ENCODE data around the gene ZFP64.
"Not testable (repeated sequence)": the region's sequence is repeated elsewhere in the genome, so short reads cannot be mapped to it uniquely, and the experiment has no call there.

The ZFP64 gene

GRCh38 chr20:52201395-52201794, 9.8 kb upstream of the ZFP64 start:
- peak; percentile 92 for DNase-seq

GRCh38 chr20:52200870-52201269, 9.3 kb upstream of the ZFP64 start:
- DNase-seq = peak; percentile 17

- DNase-seq = no peak
These were observed 5.3 kb upstream of the ZFP64 start for GRCh38 chr20:52196845-52197244.

GRCh38 chr20:52193886-52194545, 2.4 kb upstream of the ZFP64 start:
- peak; percentile 23 for DNase-seq

GRCh38 chr20:52193133-52193532, 1.6 kb upstream of the ZFP64 start:
- peak; percentile 59 for DNase-seq

- DNase-seq = not testable (repeated sequence)
These were observed 1.1 kb upstream of the ZFP64 start for GRCh38 chr20:52192719-52193007.

GRCh38 chr20:52191916-52192718, 538 bp upstream of the ZFP64 start:
- peak; percentile 26 for DNase-seq

GRCh38 chr20:52190437-52191131, 995 bp downstream of the ZFP64 start:
- peak; percentile 5 for DNase-seq

- no peak for DNase-seq
These were observed 9.8 kb downstream of the ZFP64 start for GRCh38 chr20:52181766-52182165.

- DNase-seq = no peak
These were observed 11.3 kb downstream of the ZFP64 start for GRCh38 chr20:52180180-52180840.

- no peak for DNase-seq
These were observed 12.0 kb downstream of the ZFP64 start for GRCh38 chr20:52179331-52180179.

- DNase-seq = no peak
These were observed 12.9 kb downstream of the ZFP64 start for GRCh38 chr20:52178691-52179090.

GRCh38 chr20:52175840-52176239, 15.7 kb downstream of the ZFP64 start:
- DNase-seq = no peak

GRCh38 chr20:52172392-52173047, 19.1 kb downstream of the ZFP64 start:
- no peak for DNase-seq

- DNase-seq = no peak
These were observed 20.6 kb downstream of the ZFP64 start for GRCh38 chr20:52171025-52171424.

GRCh38 chr20:52168116-52168515, 23.5 kb downstream of the ZFP64 start:
- DNase-seq = no peak

- no peak for DNase-seq
These were observed 24.2 kb downstream of the ZFP64 start for GRCh38 chr20:52167232-52167840.

- no peak for DNase-seq
These were observed 25.4 kb downstream of the ZFP64 start for GRCh38 chr20:52166150-52166549.

- DNase-seq = no peak
These were observed 30.9 kb downstream of the ZFP64 start for GRCh38 chr20:52160621-52161204.

GRCh38 chr20:52160049-52160570, 31.5 kb downstream of the ZFP64 start:
- DNase-seq = no peak

GRCh38 chr20:52154575-52154974, 37.0 kb downstream of the ZFP64 start:
- peak; percentile 9 for DNase-seq

Data from NCI-H2029 treated with DMSO at 0.1 percent for 48 hours (cell line).